ENCODE data around the gene SSH2. TPM values are rescaled to one million over a fixed set of nuclear protein-coding genes. Genes with fewer than 3 reads are reported as not detected.

SSH2 gene
- total RNA-seq, 1 experiment from 2014 or later, result 45.1 TPM

DNA sequence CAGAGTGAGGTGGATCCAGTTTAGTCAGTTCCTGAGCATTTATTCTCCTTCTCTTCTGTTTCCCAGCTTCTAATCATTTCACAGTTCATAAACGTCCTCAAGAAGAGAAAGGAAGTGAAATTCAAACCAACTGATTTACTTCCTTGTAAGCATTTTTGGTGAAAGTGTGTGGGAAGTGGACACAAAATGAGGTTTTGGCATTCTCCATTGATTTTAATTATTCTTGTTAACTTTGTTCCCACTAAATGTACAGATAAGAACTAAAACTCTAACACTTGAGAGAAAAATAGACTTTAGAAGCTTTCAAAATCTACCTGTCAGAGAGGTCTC is 264.6 kb downstream of the SSH2 start:
- no peak overlapping the region for H2AFZ ChIP-seq
- H3K79me2 ChIP-seq (ENCODE audit: low read depth), result no peaks in the 10 kb centered on the region
- BruUV-seq (replicated peaks), result no TSS peak
- intact Hi-C loops (cut with micrococcal nuclease; ENCODE audit: unreplicated experiment), result loop anchor here (1.0 to 2.0 kb wide), 2 partner anchors 45 to 96 kb away; no protein-coding TSS in a partner anchor
- H3F3A ChIP-seq (ENCODE audit: insufficient read depth, low read depth), result peaks cover 33% of the 10 kb centered on the region
- peak overlapping the region; percentile 21; the same call in 1 of the 2 replicates for H3K4me3 ChIP-seq
- peak overlapping the region; percentile 79 for H3K4me2 ChIP-seq
- H4K20me1 ChIP-seq (ENCODE audit: insufficient read depth), result no peaks in the 10 kb centered on the region
- TF ChIP-seq, protein P1, sequence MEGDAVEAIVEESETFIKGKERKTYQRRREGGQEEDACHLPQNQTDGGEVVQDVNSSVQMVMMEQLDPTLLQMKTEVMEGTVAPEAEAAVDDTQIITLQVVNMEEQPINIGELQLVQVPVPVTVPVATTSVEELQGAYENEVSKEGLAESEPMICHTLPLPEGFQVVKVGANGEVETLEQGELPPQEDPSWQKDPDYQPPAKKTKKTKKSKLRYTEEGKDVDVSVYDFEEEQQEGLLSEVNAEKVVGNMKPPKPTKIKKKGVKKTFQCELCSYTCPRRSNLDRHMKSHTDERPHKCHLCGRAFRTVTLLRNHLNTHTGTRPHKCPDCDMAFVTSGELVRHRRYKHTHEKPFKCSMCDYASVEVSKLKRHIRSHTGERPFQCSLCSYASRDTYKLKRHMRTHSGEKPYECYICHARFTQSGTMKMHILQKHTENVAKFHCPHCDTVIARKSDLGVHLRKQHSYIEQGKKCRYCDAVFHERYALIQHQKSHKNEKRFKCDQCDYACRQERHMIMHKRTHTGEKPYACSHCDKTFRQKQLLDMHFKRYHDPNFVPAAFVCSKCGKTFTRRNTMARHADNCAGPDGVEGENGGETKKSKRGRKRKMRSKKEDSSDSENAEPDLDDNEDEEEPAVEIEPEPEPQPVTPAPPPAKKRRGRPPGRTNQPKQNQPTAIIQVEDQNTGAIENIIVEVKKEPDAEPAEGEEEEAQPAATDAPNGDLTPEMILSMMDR (conservative IDR thresholded peaks at IDR 0.05), result no peak
- no peak for TF ChIP-seq EZH2 (IDR thresholded peaks at IDR 0.05; ENCODE audit: low read depth)
- no peaks in the 10 kb centered on the region for H3K9me2 ChIP-seq (ENCODE audit: insufficient read depth)
- no peaks in the 10 kb centered on the region for H3K36me3 ChIP-seq (ENCODE audit: low read depth)
- peak in 1 of 2 experiments; percentile 96 for DNase-seq
- ChIA-PET CTCF (interaction anchor here (0.5 kb wide), 1 partner anchor 114 kb away, joined by 6 read pairs; no protein-coding TSS in a partner anchor), POLR2A (ENCODE audit: unreplicated experiment) (interaction anchor here (0.6 to 0.9 kb wide), 4 partner anchors 46 to 542 kb away, joined by 3 to 7 read pairs (median 4); no protein-coding TSS in a partner anchor)
- peak overlapping the region; percentile 98 for H3K27ac ChIP-seq
- peaks cover 51% of the 10 kb centered on the region for H3K4me1 ChIP-seq (replicated peaks; ENCODE audit: insufficient read depth)
- no peaks in the 10 kb centered on the region for H3K27me3 ChIP-seq (ENCODE audit: insufficient read depth, low read depth)
- no peaks in the 10 kb centered on the region for H3K9me3 ChIP-seq (ENCODE audit: insufficient read depth, low read depth)

DNA sequence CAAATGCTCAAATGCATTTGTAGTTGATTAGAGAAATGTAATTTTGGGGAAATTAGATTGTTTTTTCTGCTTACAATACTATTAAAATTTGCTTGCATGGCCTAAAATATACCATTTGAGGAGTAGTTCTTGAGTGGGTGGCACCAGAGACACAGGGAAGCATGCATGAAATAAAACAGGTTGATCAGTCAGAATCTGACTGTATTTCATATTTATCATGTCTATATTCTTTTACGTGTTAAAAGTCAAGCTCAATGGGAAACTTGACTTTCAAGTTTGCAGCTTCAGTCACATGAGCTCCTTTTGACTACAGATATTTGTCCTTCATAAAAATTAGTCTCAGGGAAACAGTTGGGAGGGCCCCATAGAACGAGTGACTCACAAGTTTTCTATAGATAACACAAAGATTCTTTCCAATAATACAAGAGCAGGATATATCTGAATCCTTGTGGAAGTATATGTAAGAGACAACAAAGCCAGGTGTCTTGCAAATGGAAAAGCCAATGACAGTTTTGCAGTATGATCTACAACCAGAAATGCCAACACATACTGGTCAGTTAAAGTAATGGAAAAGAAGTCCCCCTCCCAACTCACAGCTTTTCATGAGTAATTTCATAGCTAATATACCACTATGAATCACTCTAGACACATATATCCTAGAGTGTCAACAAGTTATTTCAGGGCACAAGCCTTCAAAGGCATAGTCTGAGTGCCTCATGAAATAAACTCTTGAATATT is 265.1 kb downstream of the SSH2 start:
- Histone ChIP-seq H4K20me1 (ENCODE audit: insufficient read depth) (no peaks in the 10 kb centered on the region), H2AFZ (no peak overlapping the region), H3K4me2 (peak overlapping the region; percentile 79), H3K9me3 (ENCODE audit: insufficient read depth, low read depth) (no peaks in the 10 kb centered on the region), H3K36me3 (ENCODE audit: low read depth) (no peaks in the 10 kb centered on the region), H3K9me2 (ENCODE audit: insufficient read depth) (no peaks in the 10 kb centered on the region), H3K27me3 (ENCODE audit: insufficient read depth, low read depth) (no peaks in the 10 kb centered on the region), H3K4me1 (replicated peaks; ENCODE audit: insufficient read depth) (peaks cover 51% of the 10 kb centered on the region), H3K27ac (peak overlapping the region; percentile 98), H3F3A (ENCODE audit: insufficient read depth, low read depth) (peaks cover 33% of the 10 kb centered on the region), H3K4me3 (peak overlapping the region; percentile 33; the same call in 1 of the 2 replicates), H3K79me2 (ENCODE audit: low read depth) (no peaks in the 10 kb centered on the region)
- ChIA-PET CTCF (interaction anchor here (0.5 to 0.7 kb wide), 3 partner anchors 26 to 115 kb away, joined by 3 to 6 read pairs (median 6); no protein-coding TSS in a partner anchor), POLR2A (ENCODE audit: unreplicated experiment) (interaction anchor here (0.5 to 0.9 kb wide), 10 partner anchors 9 to 1306 kb away, joined by 3 to 7 read pairs (median 3); partner anchors contain the start of gene RNF135)
- intact Hi-C loops (cut with micrococcal nuclease; ENCODE audit: unreplicated experiment), result loop anchor here (1.0 to 2.0 kb wide), 2 partner anchors 46 to 96 kb away; no protein-coding TSS in a partner anchor
- TF ChIP-seq, protein P1 (conservative IDR thresholded peaks at IDR 0.05), result no peak
- TF ChIP-seq EZH2 (IDR thresholded peaks at IDR 0.05; ENCODE audit: low read depth), result no peak
- DNase-seq, result peak; percentile 15 to 92
- BruUV-seq (replicated peaks), result no TSS peak

DNA sequence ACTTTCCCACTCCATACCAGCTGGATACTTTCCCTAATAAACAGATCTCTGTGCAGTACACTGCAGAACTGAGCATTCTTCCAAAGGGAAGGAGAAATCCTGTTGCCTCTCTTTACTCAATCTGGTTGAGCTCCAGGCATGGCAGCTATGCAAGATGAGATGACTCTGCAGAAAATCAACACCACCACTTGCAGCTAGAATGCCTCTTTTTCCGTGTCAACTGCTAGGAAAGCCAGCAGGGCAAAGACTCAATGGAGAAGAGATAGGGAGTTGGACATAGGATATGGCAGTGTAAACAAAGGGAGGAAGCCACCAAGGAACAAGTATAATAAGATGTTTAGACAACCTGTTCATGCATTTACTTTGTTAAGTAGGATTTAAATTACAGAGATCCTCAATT is 266.9 kb downstream of the SSH2 start:
- intact Hi-C loops (cut with micrococcal nuclease; ENCODE audit: unreplicated experiment), result no loop called here
- H3K36me3 ChIP-seq (ENCODE audit: low read depth), result no peaks in the 10 kb centered on the region
- peak overlapping the region; percentile 20 for H3K4me2 ChIP-seq
- peaks cover 51% of the 10 kb centered on the region for H3K4me1 ChIP-seq (replicated peaks; ENCODE audit: insufficient read depth)
- TF ChIP-seq, protein P1 (conservative IDR thresholded peaks at IDR 0.05), result no peak
- no peak for TF ChIP-seq EZH2 (IDR thresholded peaks at IDR 0.05; ENCODE audit: low read depth)
- H3K9me3 ChIP-seq (ENCODE audit: insufficient read depth, low read depth), result no peaks in the 10 kb centered on the region
- peak overlapping the region; percentile 98 for H3K27ac ChIP-seq
- H3K79me2 ChIP-seq (ENCODE audit: low read depth), result no peaks in the 10 kb centered on the region
- H3F3A ChIP-seq (ENCODE audit: insufficient read depth, low read depth), result peaks cover 33% of the 10 kb centered on the region
- no peaks in the 10 kb centered on the region for H3K27me3 ChIP-seq (ENCODE audit: insufficient read depth, low read depth)
- no peak overlapping the region for H3K4me3 ChIP-seq
- ChIA-PET POLR2A (ENCODE audit: unreplicated experiment) (interaction anchor here (0.7 kb wide), 1 partner anchor 44 kb away, joined by 4 read pairs; no protein-coding TSS in a partner anchor), CTCF (interaction anchor here (0.5 kb wide), 1 partner anchor 302 kb away, joined by 3 read pairs; no protein-coding TSS in a partner anchor)
- H4K20me1 ChIP-seq (ENCODE audit: insufficient read depth), result no peaks in the 10 kb centered on the region
- no peak overlapping the region for H2AFZ ChIP-seq
- H3K9me2 ChIP-seq (ENCODE audit: insufficient read depth), result no peaks in the 10 kb centered on the region
- DNase-seq, result peak; percentile 30 to 35
- no TSS peak for BruUV-seq (replicated peaks)
